ENCODE data around the gene PCDHB6. TPM values are rescaled to one million over a fixed set of nuclear protein-coding genes. Genes with fewer than 3 reads are reported as not detected.
"Not testable (repeated sequence)": the region's sequence is repeated elsewhere in the genome, so short reads cannot be mapped to it uniquely, and the experiment has no call there.

The PCDHB6 gene
- total RNA-seq = not detected

GRCh38 chr5:141149812-141150211 lies at the start of gene PCDHB6:
Gene PCDHB6 (plus strand): TSS chr5:141150057. CDS start chr5:141150258, 201 bp downstream.
- intact Hi-C loops (cut with micrococcal nuclease) = no loop called here
- Mint-ChIP-seq H3K36me3 (ENCODE audit: low read depth) (peaks cover 11% of the 10 kb centered on the region), H3K4me3 (no peak within 1 kb of the TSS), H3K27me3 (ENCODE audit: low read depth) (peaks cover 37% of the 10 kb centered on the region), H3K9me3 (peaks cover 22% of the 10 kb centered on the region), H3K27ac (no peak within 1 kb of the TSS), H3K4me1 (ENCODE audit: low read depth) (peaks cover 4% of the 10 kb centered on the region)
- CTCF ChIA-PET = interaction anchor here (0.7 kb wide), 1 partner anchor 11 kb away, joined by 3 read pairs; no protein-coding TSS in a partner anchor
- DNase-seq = peak; percentile 21

GRCh38 chr5:141100243-141100805 lies 49.5 kb upstream of the PCDHB6 start, which contains the start of gene PCDHB3:
Gene PCDHB3 (plus strand): TSS chr5:141100473. CDS start chr5:141100650, 177 bp downstream.
- H3K4me1 Mint-ChIP-seq (ENCODE audit: low read depth) = peaks cover 2% of the 10 kb centered on the region
- H3K27ac Mint-ChIP-seq = no peak within 1 kb of the TSS
- peaks cover 42% of the 10 kb centered on the region for H3K27me3 Mint-ChIP-seq (ENCODE audit: low read depth)
- H3K36me3 Mint-ChIP-seq (ENCODE audit: low read depth) = peaks cover 16% of the 10 kb centered on the region
- CTCF ChIA-PET = interaction anchor here (1.2 kb wide), 1 partner anchor 15 kb away, joined by 3 read pairs; no protein-coding TSS in a partner anchor
- H3K4me3 Mint-ChIP-seq = no peak within 1 kb of the TSS
- DNase-seq = peak; percentile 70
- intact Hi-C loops (cut with micrococcal nuclease) = no loop called here
- peaks cover 21% of the 10 kb centered on the region for H3K9me3 Mint-ChIP-seq

- Mint-ChIP-seq H3K9me3 (peaks cover 16% of the 10 kb centered on the region), H3K27ac (no peak overlapping the region), H3K27me3 (ENCODE audit: low read depth) (peaks cover 36% of the 10 kb centered on the region), H3K36me3 (ENCODE audit: low read depth) (peaks cover 10% of the 10 kb centered on the region), H3K4me1 (ENCODE audit: low read depth) (peaks cover 2% of the 10 kb centered on the region), H3K4me3 (no peak overlapping the region)
- intact Hi-C loops (cut with micrococcal nuclease) = no loop called here
- DNase-seq = no peak
- CTCF ChIA-PET = interaction anchor here (1.2 kb wide), 1 partner anchor 15 kb away, joined by 3 read pairs; no protein-coding TSS in a partner anchor
Observed at GRCh38 chr5:141101059-141101458, 48.8 kb upstream of the PCDHB6 start.

- intact Hi-C loops (cut with micrococcal nuclease); H3K27ac Mint-ChIP-seq; DNase-seq; H3K4me3 Mint-ChIP-seq; H3K4me1 Mint-ChIP-seq (ENCODE audit: low read depth); CTCF ChIA-PET: not testable (repeated sequence)
- Mint-ChIP-seq H3K36me3 (ENCODE audit: low read depth) (peaks cover 10% of the 10 kb centered on the region), H3K9me3 (peaks cover 15% of the 10 kb centered on the region), H3K27me3 (ENCODE audit: low read depth) (peaks cover 36% of the 10 kb centered on the region)
Observed at GRCh38 chr5:141102070-141102469, 47.8 kb upstream of the PCDHB6 start.

GRCh38 chr5:141102471-141102870 lies 47.4 kb upstream of the PCDHB6 start:
- H3K4me3 Mint-ChIP-seq; CTCF ChIA-PET; H3K27ac Mint-ChIP-seq; intact Hi-C loops (cut with micrococcal nuclease); DNase-seq; H3K4me1 Mint-ChIP-seq (ENCODE audit: low read depth): not testable (repeated sequence)
- peaks cover 38% of the 10 kb centered on the region for H3K27me3 Mint-ChIP-seq (ENCODE audit: low read depth)
- H3K36me3 Mint-ChIP-seq (ENCODE audit: low read depth) = peaks cover 11% of the 10 kb centered on the region
- H3K9me3 Mint-ChIP-seq = peaks cover 15% of the 10 kb centered on the region

- intact Hi-C loops (cut with micrococcal nuclease) = no loop called here
- Mint-ChIP-seq H3K27ac (no peak overlapping the region), H3K27me3 (ENCODE audit: low read depth) (peaks cover 28% of the 10 kb centered on the region), H3K4me3 (no peak overlapping the region), H3K4me1 (ENCODE audit: low read depth) (peaks cover 1% of the 10 kb centered on the region), H3K9me3 (peaks cover 14% of the 10 kb centered on the region), H3K36me3 (ENCODE audit: low read depth) (peaks cover 10% of the 10 kb centered on the region)
- CTCF ChIA-PET = no interaction called here
- DNase-seq = no peak
Observed at GRCh38 chr5:141105350-141105749, 44.5 kb upstream of the PCDHB6 start.

- DNase-seq = no peak
- peaks cover 6% of the 10 kb centered on the region for H3K36me3 Mint-ChIP-seq (ENCODE audit: low read depth)
- no peak overlapping the region for H3K4me3 Mint-ChIP-seq
- peaks cover 17% of the 10 kb centered on the region for H3K9me3 Mint-ChIP-seq
- H3K27me3 Mint-ChIP-seq (ENCODE audit: low read depth) = peaks cover 25% of the 10 kb centered on the region
- no peak overlapping the region for H3K27ac Mint-ChIP-seq
- intact Hi-C loops (cut with micrococcal nuclease) = no loop called here
- H3K4me1 Mint-ChIP-seq (ENCODE audit: low read depth) = no peaks in the 10 kb centered on the region
- CTCF ChIA-PET = interaction anchor here (0.6 kb wide), 1 partner anchor 396 kb away, joined by 3 read pairs; no protein-coding TSS in a partner anchor
Observed at GRCh38 chr5:141119250-141119649, 30.6 kb upstream of the PCDHB6 start.

- Mint-ChIP-seq H3K4me1 (ENCODE audit: low read depth) (no peaks in the 10 kb centered on the region), H3K9me3 (peaks cover 11% of the 10 kb centered on the region), H3K27ac (no peak within 1 kb of the TSS), H3K36me3 (ENCODE audit: low read depth) (peaks cover 5% of the 10 kb centered on the region), H3K4me3 (no peak within 1 kb of the TSS), H3K27me3 (ENCODE audit: low read depth) (peaks cover 29% of the 10 kb centered on the region)
- CTCF ChIA-PET = no interaction called here
- intact Hi-C loops (cut with micrococcal nuclease) = no loop called here
- DNase-seq = peak; percentile 28
Observed at GRCh38 chr5:141121563-141121962, 28.3 kb upstream of the PCDHB6 start, which contains the start of gene PCDHB4. Gene PCDHB4 (plus strand): TSS chr5:141121818. CDS start chr5:141121999, 181 bp downstream.

- Mint-ChIP-seq H3K4me3 (no peak overlapping the region), H3K36me3 (ENCODE audit: low read depth) (peaks cover 5% of the 10 kb centered on the region), H3K9me3 (peaks cover 8% of the 10 kb centered on the region), H3K27ac (no peak overlapping the region), H3K27me3 (ENCODE audit: low read depth) (peaks cover 33% of the 10 kb centered on the region), H3K4me1 (ENCODE audit: low read depth) (no peaks in the 10 kb centered on the region)
- CTCF ChIA-PET = interaction anchor here (0.5 kb wide), 1 partner anchor 492 kb away, joined by 3 read pairs; no protein-coding TSS in a partner anchor
- DNase-seq = no peak
- intact Hi-C loops (cut with micrococcal nuclease) = no loop called here
Observed at GRCh38 chr5:141121985-141122384, 27.9 kb upstream of the PCDHB6 start.

GRCh38 chr5:141123396-141124135 lies 26.3 kb upstream of the PCDHB6 start:
- DNase-seq; H3K9me3 Mint-ChIP-seq; H3K4me1 Mint-ChIP-seq (ENCODE audit: low read depth); H3K4me3 Mint-ChIP-seq; H3K36me3 Mint-ChIP-seq (ENCODE audit: low read depth); H3K27ac Mint-ChIP-seq; intact Hi-C loops (cut with micrococcal nuclease); CTCF ChIA-PET: not testable (repeated sequence)
- H3K27me3 Mint-ChIP-seq (ENCODE audit: low read depth) = peaks cover 35% of the 10 kb centered on the region

GRCh38 chr5:141127305-141127704 lies 22.6 kb upstream of the PCDHB6 start:
- CTCF ChIA-PET = no interaction called here
- intact Hi-C loops (cut with micrococcal nuclease) = no loop called here
- peaks cover 5% of the 10 kb centered on the region for H3K36me3 Mint-ChIP-seq (ENCODE audit: low read depth)
- H3K9me3 Mint-ChIP-seq = peaks cover 7% of the 10 kb centered on the region
- DNase-seq = no peak
- no peak overlapping the region for H3K27ac Mint-ChIP-seq
- H3K4me3 Mint-ChIP-seq = no peak overlapping the region
- peaks cover 23% of the 10 kb centered on the region for H3K27me3 Mint-ChIP-seq (ENCODE audit: low read depth)
- H3K4me1 Mint-ChIP-seq (ENCODE audit: low read depth) = no peaks in the 10 kb centered on the region

GRCh38 chr5:141135030-141135717 lies 14.7 kb upstream of the PCDHB6 start, which contains the start of gene PCDHB5:
Gene PCDHB5 (plus strand): TSS chr5:141135206. CDS start chr5:141135435, 229 bp downstream.
- peak; percentile 48 for DNase-seq
- H3K4me3 Mint-ChIP-seq = peak within 1 kb of the TSS; percentile 63
- peaks cover 32% of the 10 kb centered on the region for H3K9me3 Mint-ChIP-seq
- H3K4me1 Mint-ChIP-seq (ENCODE audit: low read depth) = peaks cover 6% of the 10 kb centered on the region
- H3K27ac Mint-ChIP-seq = no peak within 1 kb of the TSS
- CTCF ChIA-PET = interaction anchor here (0.5 to 0.7 kb wide), 2 partner anchors 380 to 429 kb away, joined by 3 to 6 read pairs; no protein-coding TSS in a partner anchor
- intact Hi-C loops (cut with micrococcal nuclease) = no loop called here
- peaks cover 27% of the 10 kb centered on the region for H3K27me3 Mint-ChIP-seq (ENCODE audit: low read depth)
- peaks cover 4% of the 10 kb centered on the region for H3K36me3 Mint-ChIP-seq (ENCODE audit: low read depth)
